Renal pelvis (tissue), 12 donors: Measurements from ENCODE around the gene MXD1. TPM values are rescaled to one million over a fixed set of nuclear protein-coding genes. Genes with fewer than 3 reads are reported as not detected.
"Not testable (repeated sequence)": the region's sequence is repeated elsewhere in the genome, so short reads cannot be mapped to it uniquely, and the experiment has no call there.

Experiments used
- DNase-seq: peaks from one replicate; pipeline ENCODE4 v3.0.0-alpha.2; 2013
- long read RNA-seq, 16 experiments: transcript quantifications; one replicate each; lab custom pipeline, GENCODE V29; 2026
- polyA plus RNA-seq, 3 donors: library from polyadenylated mRNA; unstranded; fragments of 120-200 nt; gene quantifications; one replicate each; pipeline ENCODE4 v1.2.1, GENCODE V29; 2013; ENCODE audit not compliant: insufficient read length in 3 of 3

MXD1 gene
- 10 to 100 TPM; 10.7 to 16.2 (median 14.7) TPM for polyA plus RNA-seq
- long read RNA-seq, donor 1, partial matches to known transcripts, result 0 of 1 reads
- long read RNA-seq, donor 1, other reads (novel, unspliced or antisense), result 0 of 1 reads
- long read RNA-seq, donor 2, full-length matches to known transcripts, result 3 of 3 reads
- long read RNA-seq, donor 2, partial matches to known transcripts, result 0 of 3 reads
- long read RNA-seq, donor 2, other reads (novel, unspliced or antisense), result 0 of 3 reads
- long read RNA-seq, donor 3, full-length matches to known transcripts, result 5 of 5 reads
- long read RNA-seq, donor 3, partial matches to known transcripts, result 0 of 5 reads
- long read RNA-seq, donor 3, other reads (novel, unspliced or antisense), result 0 of 5 reads
- long read RNA-seq, donor 4, result 0 reads
- long read RNA-seq, donor 5, full-length matches to known transcripts, result 2 of 2 reads
- long read RNA-seq, donor 5, partial matches to known transcripts, result 0 of 2 reads
- long read RNA-seq, donor 5, other reads (novel, unspliced or antisense), result 0 of 2 reads
- long read RNA-seq, donor 6, full-length matches to known transcripts, result 5 of 5 reads
- long read RNA-seq, donor 6, partial matches to known transcripts, result 0 of 5 reads
- long read RNA-seq, donor 6, other reads (novel, unspliced or antisense), result 0 of 5 reads
- long read RNA-seq, donor 7, full-length matches to known transcripts, result 4 of 4 reads
- long read RNA-seq, donor 7, partial matches to known transcripts, result 0 of 4 reads
- long read RNA-seq, donor 7, other reads (novel, unspliced or antisense), result 0 of 4 reads
- long read RNA-seq, donor 8, full-length matches to known transcripts, result 1 of 1 reads
- long read RNA-seq, donor 8, partial matches to known transcripts, result 0 of 1 reads
- long read RNA-seq, donor 8, other reads (novel, unspliced or antisense), result 0 of 1 reads
- long read RNA-seq, donor 9, full-length matches to known transcripts, result 6 of 6 reads
- long read RNA-seq, donor 9, partial matches to known transcripts, result 0 of 6 reads
- long read RNA-seq, donor 9, other reads (novel, unspliced or antisense), result 0 of 6 reads
- long read RNA-seq, donor 10, full-length matches to known transcripts, result 3 of 3 reads
- long read RNA-seq, donor 10, partial matches to known transcripts, result 0 of 3 reads
- long read RNA-seq, donor 10, other reads (novel, unspliced or antisense), result 0 of 3 reads
- long read RNA-seq, donor 11, full-length matches to known transcripts, result 5 of 5 reads
- long read RNA-seq, donor 11, partial matches to known transcripts, result 0 of 5 reads
- long read RNA-seq, donor 11, other reads (novel, unspliced or antisense), result 0 of 5 reads
- long read RNA-seq, donor 12, full-length matches to known transcripts, result 5 of 5 reads
- long read RNA-seq, donor 12, partial matches to known transcripts, result 0 of 5 reads
- long read RNA-seq, donor 12, other reads (novel, unspliced or antisense), result 0 of 5 reads
- long read RNA-seq, donor 13, full-length matches to known transcripts, result 3 of 3 reads
- long read RNA-seq, donor 13, partial matches to known transcripts, result 0 of 3 reads
- long read RNA-seq, donor 13, other reads (novel, unspliced or antisense), result 0 of 3 reads
- long read RNA-seq, donor 14, result 0 reads
- long read RNA-seq, donor 15, full-length matches to known transcripts, result 10 of 10 reads
- long read RNA-seq, donor 15, partial matches to known transcripts, result 0 of 10 reads
- long read RNA-seq, donor 15, other reads (novel, unspliced or antisense), result 0 of 10 reads
- long read RNA-seq, donor 16, full-length matches to known transcripts, result 1 of 1 reads
- long read RNA-seq, donor 16, partial matches to known transcripts, result 0 of 1 reads
- long read RNA-seq, donor 16, other reads (novel, unspliced or antisense), result 0 of 1 reads

- peak; percentile 16 for DNase-seq
Observed at GRCh38 chr2:69914950-69915945, at the start of gene MXD1. TSS of gene MXD1 (plus strand) at chr2:69915109. CDS start at chr2:69915331, 222 bp downstream.

- no peak for DNase-seq
Observed at GRCh38 chr2:69888451-69888850, 26.5 kb upstream of the MXD1 start.

- no peak for DNase-seq
Observed at GRCh38 chr2:69889302-69889701, 25.6 kb upstream of the MXD1 start.

GRCh38 chr2:69890881-69891280 is 24.0 kb upstream of the MXD1 start:
- DNase-seq, result no peak

GRCh38 chr2:69892838-69893424 is 22.0 kb upstream of the MXD1 start:
- DNase-seq, result not testable (repeated sequence)

GRCh38 chr2:69893684-69894551 is 21.0 kb upstream of the MXD1 start, which contains the start of gene SNRNP27:
TSS of gene SNRNP27 (plus strand) at chr2:69893956. CDS start at chr2:69893985, 29 bp downstream.
- peak; percentile 83 for DNase-seq

- not testable (repeated sequence) for DNase-seq
Observed at GRCh38 chr2:69894737-69895136, 20.2 kb upstream of the MXD1 start.

- DNase-seq, result no peak
Observed at GRCh38 chr2:69902213-69902922, 12.5 kb upstream of the MXD1 start.

- no peak for DNase-seq
Observed at GRCh38 chr2:69907216-69907615, 7.7 kb upstream of the MXD1 start.

GRCh38 chr2:69911985-69912563 is 2.8 kb upstream of the MXD1 start:
- peak; percentile 68 for DNase-seq

- DNase-seq, result peak; percentile 100
Observed at GRCh38 chr2:69914164-69914949, 552 bp upstream of the MXD1 start.

GRCh38 chr2:69916106-69916505 is 1.2 kb downstream of the MXD1 start:
- DNase-seq, result no peak

GRCh38 chr2:69917852-69918251 is 2.9 kb downstream of the MXD1 start:
- no peak for DNase-seq

GRCh38 chr2:69918401-69918800 is 3.5 kb downstream of the MXD1 start:
- DNase-seq, result no peak

GRCh38 chr2:69923116-69923515 is 8.2 kb downstream of the MXD1 start:
- no peak for DNase-seq
